ENCODE results near the gene TNPO3.
"Not testable (repeated sequence)": the region's sequence is repeated elsewhere in the genome, so short reads cannot be mapped to it uniquely, and the experiment has no call there.

Gene TNPO3

GRCh38 chr7:129013048-129013724 lies 41.7 kb downstream of the TNPO3 start:
- no peak for DNase-seq

GRCh38 chr7:129012641-129013040 lies 42.3 kb downstream of the TNPO3 start:
- DNase-seq, result no peak

GRCh38 chr7:129010075-129010474 lies 44.8 kb downstream of the TNPO3 start:
- DNase-seq, result no peak

- no peak for DNase-seq
Measured at GRCh38 chr7:129009437-129009836, 45.5 kb downstream of the TNPO3 start.

GRCh38 chr7:129008645-129009414 lies 46.1 kb downstream of the TNPO3 start:
- no peak for DNase-seq

GRCh38 chr7:129007572-129007971 lies 47.3 kb downstream of the TNPO3 start:
- DNase-seq, result no peak

- DNase-seq, result no peak
Measured at GRCh38 chr7:129006636-129007414, 48.1 kb downstream of the TNPO3 start.

GRCh38 chr7:129005186-129005585 lies 49.7 kb downstream of the TNPO3 start:
- no peak for DNase-seq

GRCh38 chr7:128997181-128997580 lies 57.7 kb downstream of the TNPO3 start:
- DNase-seq, result no peak

- DNase-seq, result not testable (repeated sequence)
Measured at GRCh38 chr7:128994560-128994959, 60.4 kb downstream of the TNPO3 start.

- no peak for DNase-seq
Measured at GRCh38 chr7:128993419-128993818, 61.5 kb downstream of the TNPO3 start.

- no peak for DNase-seq
Measured at GRCh38 chr7:128989961-128990360, 65.0 kb downstream of the TNPO3 start.

GRCh38 chr7:128988372-128988771 lies 66.5 kb downstream of the TNPO3 start:
- no peak for DNase-seq

GRCh38 chr7:128986609-128987008 lies 68.3 kb downstream of the TNPO3 start:
- no peak for DNase-seq

GRCh38 chr7:128985660-128986059 lies 69.3 kb downstream of the TNPO3 start:
- DNase-seq, result no peak

GRCh38 chr7:128982105-128982504 lies 72.8 kb downstream of the TNPO3 start:
- DNase-seq, result no peak

- DNase-seq, result no peak
Measured at GRCh38 chr7:128974241-128974934, 80.5 kb downstream of the TNPO3 start.

- DNase-seq, result no peak
Measured at GRCh38 chr7:128968624-128969023, 86.3 kb downstream of the TNPO3 start.

- DNase-seq, result no peak
Measured at GRCh38 chr7:128963327-128963757, 91.6 kb downstream of the TNPO3 start.

- no peak for DNase-seq
Measured at GRCh38 chr7:128962899-128963298, 92.0 kb downstream of the TNPO3 start.

GRCh38 chr7:128961030-128961659 lies 93.8 kb downstream of the TNPO3 start:
- DNase-seq, result no peak

GRCh38 chr7:128959296-128959695 lies 95.6 kb downstream of the TNPO3 start:
- DNase-seq, result no peak
